ENCODE data around the gene SUMF2. TPM values are rescaled to one million over a fixed set of nuclear protein-coding genes. Genes with fewer than 3 reads are reported as not detected.
"Not testable (repeated sequence)": the region's sequence is repeated elsewhere in the genome, so short reads cannot be mapped to it uniquely, and the experiment has no call there.

SUMF2 gene
- total and polyA plus RNA-seq, 2 donors (not counting 3 experiments of a cell fraction or from before 2014, with no cell fraction given): 91.3 to 110 TPM

- H3K27me3 ChIP-seq (ENCODE audit: control insufficient read depth in 2 of 2, insufficient read depth in 2 of 2, low read length in 2 of 2): no peaks in the 10 kb centered on the region
- dilution Hi-C loops (cut with MboI; ENCODE audit: extremely low pct_ligation_motif_present, low sequenced_read_pairs): no loop called here
- no peak overlapping the region for H3K9ac ChIP-seq (replicated peaks; ENCODE audit: extremely low read depth, insufficient read depth, low read length)
- H3K36me3 ChIP-seq (ENCODE audit: control insufficient read depth in 2 of 2, extremely low read depth in 1 of 2, insufficient read depth in 2 of 2, low read length in 2 of 2): peaks cover 0 to 2% of the 10 kb centered on the region in 2 experiments
- no peak overlapping the region for H3K27ac ChIP-seq (ENCODE audit: insufficient read depth, low read depth, low read length)
- H3K4me2 ChIP-seq (ENCODE audit: insufficient read depth, low read length): no peak overlapping the region
- H3K4me3 ChIP-seq (replicated peaks in 1 of 3; ENCODE audit: insufficient read depth in 1 of 3, low read depth in 1 of 3, low read length in 3 of 3): no peak overlapping the region
- peaks cover 26% of the 10 kb centered on the region for H3K4me1 ChIP-seq (ENCODE audit: control insufficient read depth, extremely low read depth, insufficient read depth, low read length)
- H3K9me1 ChIP-seq (replicated peaks; ENCODE audit: control insufficient read depth, extremely low read depth, insufficient read depth, low read length): no peaks in the 10 kb centered on the region
- ChIA-PET CTCF (interaction anchor here (1.2 to 3.1 kb wide), 6 partner anchors 14 to 173 kb away, joined by 3 to 49 read pairs (median 12); partner anchors contain the start of genes CCT6A, CHCHD2, PHKG1 and PSPH), POLR2A (no interaction called here)
- no peaks in the 10 kb centered on the region for H4K20me1 ChIP-seq (replicated peaks; ENCODE audit: control insufficient read depth, extremely low read depth, insufficient read depth, low read length)
- DNase-seq (ENCODE audit: low read depth, low spot score) (no peak), FAIRE-seq (no peak)
- intact Hi-C loops (cut with micrococcal nuclease): loop anchor here (2.0 kb wide), 2 partner anchors 15 to 29 kb away; partner anchors contain the start of genes CHCHD2 and PHKG1
- TF ChIP-seq MAX (IDR thresholded peaks at IDR 0.05; ENCODE audit: insufficient read depth, insufficient read length): no peak
- no peaks in the 10 kb centered on the region for H3K9me3 ChIP-seq (replicated peaks; ENCODE audit: control insufficient read depth, insufficient read depth, low read length)
- H3K79me2 ChIP-seq (ENCODE audit: control insufficient read depth, insufficient read depth, low read length): no peaks in the 10 kb centered on the region
- BruUV-seq (replicated peaks): no TSS peak
- H2AFZ ChIP-seq (ENCODE audit: low read depth, low read length): no peak overlapping the region
These were observed 14.1 kb downstream of the SUMF2 start for GRCh38 chr7:56078196-56078595.

GRCh38 chr7:56079450-56080185, 15.5 kb downstream of the SUMF2 start:
- no peak overlapping the region for H3K4me2 ChIP-seq (ENCODE audit: insufficient read depth, low read length)
- H3K4me3 ChIP-seq (replicated peaks in 1 of 3; ENCODE audit: insufficient read depth in 1 of 3, low read depth in 1 of 3, low read length in 3 of 3): no peak overlapping the region
- dilution Hi-C loops (cut with MboI; ENCODE audit: extremely low pct_ligation_motif_present, low sequenced_read_pairs): no loop called here
- FAIRE-seq (peak; percentile 97), DNase-seq (ENCODE audit: low read depth, low spot score) (peak; percentile 93)
- peaks cover 26% of the 10 kb centered on the region for H3K4me1 ChIP-seq (ENCODE audit: control insufficient read depth, extremely low read depth, insufficient read depth, low read length)
- TF ChIP-seq EZH2 (IDR thresholded peaks at IDR 0.05; ENCODE audit: borderline replicate concordance, low read depth, low read length, severe bottlenecking) (no peak), CTCF (IDR thresholded peaks at IDR 0.05; ENCODE audit: extremely low read depth in 1 of 2, insufficient read depth in 1 of 2, low read depth in 1 of 2, low read length in 2 of 2) (peak; percentile 89 to 92)
- H3K27ac ChIP-seq (ENCODE audit: insufficient read depth, low read depth, low read length): peak overlapping the region; percentile 73
- no peaks in the 10 kb centered on the region for H4K20me1 ChIP-seq (replicated peaks; ENCODE audit: control insufficient read depth, extremely low read depth, insufficient read depth, low read length)
- peak overlapping the region; percentile 9 for H2AFZ ChIP-seq (ENCODE audit: low read depth, low read length)
- ChIA-PET CTCF (interaction anchor here (0.6 to 3.1 kb wide), 18 partner anchors 9 to 438 kb away, joined by 3 to 49 read pairs (median 6); partner anchors contain the start of genes CCT6A, CHCHD2, PHKG1 and PSPH), POLR2A (interaction anchor here (0.6 to 1.1 kb wide), 2 partner anchors 12 to 15 kb away, joined by 4 to 13 read pairs; no protein-coding TSS in a partner anchor)
- H3K79me2 ChIP-seq (ENCODE audit: control insufficient read depth, insufficient read depth, low read length): no peaks in the 10 kb centered on the region
- H3K27me3 ChIP-seq (ENCODE audit: control insufficient read depth in 2 of 2, insufficient read depth in 2 of 2, low read length in 2 of 2): no peaks in the 10 kb centered on the region
- intact Hi-C loops (cut with micrococcal nuclease): loop anchor here (2.0 kb wide), 2 partner anchors 13 to 27 kb away; partner anchors contain the start of genes CHCHD2 and PHKG1
- peak overlapping the region; percentile 25 for H3K9ac ChIP-seq (replicated peaks; ENCODE audit: extremely low read depth, insufficient read depth, low read length)
- no peaks in the 10 kb centered on the region for H3K9me1 ChIP-seq (replicated peaks; ENCODE audit: control insufficient read depth, extremely low read depth, insufficient read depth, low read length)
- H3K9me3 ChIP-seq (replicated peaks; ENCODE audit: control insufficient read depth, insufficient read depth, low read length): no peaks in the 10 kb centered on the region
- H3K36me3 ChIP-seq (ENCODE audit: control insufficient read depth in 2 of 2, extremely low read depth in 1 of 2, insufficient read depth in 2 of 2, low read length in 2 of 2): peaks cover 0 to 2% of the 10 kb centered on the region in 2 experiments
- BruUV-seq (replicated peaks): no TSS peak

- intact Hi-C loops (cut with micrococcal nuclease); BruUV-seq (replicated peaks): not testable (repeated sequence)
- CTCF ChIA-PET: interaction anchor here (0.7 to 3.1 kb wide), 5 partner anchors 8 to 531 kb away, joined by 3 to 49 read pairs (median 10); partner anchors contain the start of gene PHKG1
These were observed 16.8 kb downstream of the SUMF2 start for GRCh38 chr7:56080726-56081435.

More at GRCh38 chr7:56080726-56081435, 16.8 kb downstream of the SUMF2 start:
- Histone ChIP-seq H3K27ac (ENCODE audit: insufficient read depth, low read depth, low read length) (peak overlapping the region; percentile 73), H3K4me1 (ENCODE audit: control insufficient read depth, extremely low read depth, insufficient read depth, low read length) (peaks cover 26% of the 10 kb centered on the region)
- DNase-seq (ENCODE audit: low read depth, low spot score); H3K4me3 ChIP-seq (replicated peaks in 1 of 3; ENCODE audit: insufficient read depth in 1 of 3, low read depth in 1 of 3, low read length in 3 of 3); H3K27me3 ChIP-seq (ENCODE audit: control insufficient read depth in 2 of 2, insufficient read depth in 2 of 2, low read length in 2 of 2); H3K9ac ChIP-seq (replicated peaks; ENCODE audit: extremely low read depth, insufficient read depth, low read length); H3K9me3 ChIP-seq (replicated peaks; ENCODE audit: control insufficient read depth, insufficient read depth, low read length); H4K20me1 ChIP-seq (replicated peaks; ENCODE audit: control insufficient read depth, extremely low read depth, insufficient read depth, low read length); FAIRE-seq; H3K4me2 ChIP-seq (ENCODE audit: insufficient read depth, low read length); dilution Hi-C loops (cut with MboI; ENCODE audit: extremely low pct_ligation_motif_present, low sequenced_read_pairs); H2AFZ ChIP-seq (ENCODE audit: low read depth, low read length); H3K36me3 ChIP-seq (ENCODE audit: control insufficient read depth in 2 of 2, extremely low read depth in 1 of 2, insufficient read depth in 2 of 2, low read length in 2 of 2); H3K9me1 ChIP-seq (replicated peaks; ENCODE audit: control insufficient read depth, extremely low read depth, insufficient read depth, low read length); H3K79me2 ChIP-seq (ENCODE audit: control insufficient read depth, insufficient read depth, low read length): not testable (repeated sequence)
- POLR2A ChIA-PET: interaction anchor here (1.1 kb wide), 1 partner anchor 11 kb away, joined by 4 read pairs; no protein-coding TSS in a partner anchor
